Progenitor cell of endocrine pancreas (in vitro differentiated cells): ENCODE results near the gene SETDB1. TPM values are rescaled to one million over a fixed set of nuclear protein-coding genes. Genes with fewer than 3 reads are reported as not detected.

Experiments used
- DNase-seq: peaks from one replicate; pipeline ENCODE4 v3.0.0; 2021; ENCODE audit warnings: low spot score; ENCODE audit not compliant: unreplicated experiment
- H3K27ac Mint-ChIP-seq: 2 replicates; pipeline ENCODE4 v1.8.0; 2021; ENCODE audit warnings: mild to moderate bottlenecking, moderate library complexity, mixed read lengths
- H3K27me3 Mint-ChIP-seq: 2 replicates; pipeline ENCODE4 v1.8.0; 2021; ENCODE audit warnings: mixed read lengths
- H3K36me3 Mint-ChIP-seq: 2 replicates; pipeline ENCODE4 v1.8.0; 2022; ENCODE audit warnings: mixed read lengths; ENCODE audit not compliant: insufficient read depth
- H3K4me1 Mint-ChIP-seq: 2 replicates; pipeline ENCODE4 v1.8.0; 2021; ENCODE audit warnings: low read depth, mixed read lengths
- H3K4me3 Mint-ChIP-seq: 2 replicates; pipeline ENCODE4 v1.8.0; 2021; ENCODE audit warnings: low read depth, mild to moderate bottlenecking, moderate library complexity, mixed read lengths
- H3K9me3 Mint-ChIP-seq: 2 replicates; pipeline ENCODE4 v1.8.0; 2021; ENCODE audit warnings: low read depth, mixed read lengths
- CTCF ChIP-seq: fragments of 200-600 bp; sonication (generic); IDR thresholded peaks from one replicate; pipeline ENCODE4 v1.5.0; 2021; ENCODE audit warnings: antibody characterized with exemption, mild to moderate bottlenecking; ENCODE audit not compliant: unreplicated experiment
- total RNA-seq: library from RNA; stranded (reverse); gene quantifications from 2 replicates; pipeline ENCODE4 v1.2.1, GENCODE V29; 2021

The SETDB1 gene
- total RNA-seq, 1 donor from 2014 or later, result 110 TPM

DNA sequence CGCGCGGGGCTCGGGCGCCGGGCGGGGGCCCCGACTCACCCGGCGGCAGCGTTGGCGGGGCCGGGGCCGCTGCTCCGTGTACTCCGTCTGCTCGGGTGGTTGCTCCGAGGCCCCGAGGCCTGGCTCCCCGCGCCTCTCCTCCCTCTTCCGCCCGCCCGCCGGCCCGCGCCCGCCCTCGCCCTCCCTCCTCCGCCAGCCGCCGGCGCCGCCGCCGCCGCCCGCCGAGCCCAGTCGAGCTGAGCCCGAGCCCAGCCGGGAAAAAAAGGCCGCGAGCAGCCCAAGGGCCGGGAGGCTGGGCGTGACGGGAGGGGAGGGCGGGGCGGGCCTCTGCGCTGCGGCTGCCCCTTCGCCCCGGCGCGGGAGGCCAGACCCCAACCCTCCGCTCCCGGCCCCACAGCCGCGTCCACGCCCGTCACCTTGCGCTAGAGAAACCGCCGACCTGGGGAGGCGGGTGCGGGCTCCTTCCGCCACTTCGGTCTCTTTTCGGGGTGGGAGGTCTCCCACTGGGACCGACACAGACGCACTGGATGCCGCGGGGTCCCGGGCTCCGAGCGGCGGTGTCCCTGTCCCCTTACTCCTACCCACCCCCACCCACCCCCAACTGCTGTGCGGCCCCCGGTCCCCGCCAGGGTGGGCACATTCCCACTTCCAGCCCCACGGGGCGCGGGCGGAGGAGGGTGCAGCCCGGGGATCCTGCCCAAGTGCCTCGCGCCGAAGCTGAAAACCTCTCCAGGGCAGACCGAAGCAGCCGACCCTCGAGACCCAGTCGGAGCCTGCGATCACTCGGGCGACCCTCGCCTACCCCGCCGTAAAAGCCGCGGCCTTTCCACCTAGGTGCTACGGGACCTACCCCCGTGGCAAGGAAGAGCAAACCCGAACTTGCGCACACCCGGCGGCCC lies 48.7 kb downstream of the SETDB1 start, which contains the start of gene CERS2:
Gene CERS2 (minus strand): TSS at position 256 of the 899 bp plus-strand sequence. CDS start 5,745 bp downstream, outside the sequence.
- peaks cover 48% of the 10 kb centered on the region for H3K4me1 Mint-ChIP-seq
- no peak for TF ChIP-seq CTCF
- H3K36me3 Mint-ChIP-seq, result no peaks in the 10 kb centered on the region
- peaks cover 5% of the 10 kb centered on the region for H3K27me3 Mint-ChIP-seq
- H3K9me3 Mint-ChIP-seq, result no peaks in the 10 kb centered on the region
- H3K4me3 Mint-ChIP-seq, result peak within 1 kb of the TSS; percentile 84
- peak; percentile 71 for DNase-seq
- peak within 1 kb of the TSS; percentile 95 for H3K27ac Mint-ChIP-seq

DNA sequence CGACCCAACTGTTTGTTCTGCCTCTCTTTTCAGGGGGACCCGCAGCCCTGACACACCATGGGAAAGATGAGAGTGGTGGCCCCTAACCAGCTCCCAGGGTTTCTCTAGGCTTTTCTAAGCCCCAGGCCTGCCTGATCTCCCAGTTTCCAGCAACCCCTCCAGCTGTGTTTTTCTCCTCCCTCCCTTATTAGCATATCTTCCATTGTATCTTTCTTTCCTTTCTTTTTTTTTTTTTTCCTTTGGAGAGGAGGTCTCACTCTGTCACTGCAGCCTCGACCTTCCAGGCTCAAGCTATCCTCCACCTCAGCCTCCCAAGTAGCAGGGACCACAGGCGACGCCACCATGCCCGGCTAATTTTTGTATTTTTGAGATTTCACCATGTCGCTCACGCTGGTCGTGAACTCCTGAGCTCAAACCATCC lies 50.2 kb downstream of the SETDB1 start:
- H3K4me3 Mint-ChIP-seq, result peak overlapping the region; percentile 77
- H3K36me3 Mint-ChIP-seq, result no peaks in the 10 kb centered on the region
- no peaks in the 10 kb centered on the region for H3K9me3 Mint-ChIP-seq
- DNase-seq, result no peak
- H3K27me3 Mint-ChIP-seq, result peaks cover 5% of the 10 kb centered on the region
- no peak overlapping the region for H3K27ac Mint-ChIP-seq
- peaks cover 41% of the 10 kb centered on the region for H3K4me1 Mint-ChIP-seq
- no peak for TF ChIP-seq CTCF

GRCh38 chr1:150976879-150977694 lies 50.9 kb downstream of the SETDB1 start:
- Mint-ChIP-seq H3K4me1 (peaks cover 41% of the 10 kb centered on the region), H3K27me3 (peaks cover 5% of the 10 kb centered on the region), H3K36me3 (no peaks in the 10 kb centered on the region), H3K9me3 (no peaks in the 10 kb centered on the region), H3K4me3 (peak overlapping the region; percentile 77), H3K27ac (peak overlapping the region; percentile 76)
- no peak for TF ChIP-seq CTCF
- DNase-seq, result no peak

GRCh38 chr1:150979092-150980056 lies 53.2 kb downstream of the SETDB1 start:
- H3K27ac Mint-ChIP-seq, result no peak overlapping the region
- H3K9me3 Mint-ChIP-seq, result no peaks in the 10 kb centered on the region
- H3K4me1 Mint-ChIP-seq, result peaks cover 34% of the 10 kb centered on the region
- no peaks in the 10 kb centered on the region for H3K36me3 Mint-ChIP-seq
- H3K4me3 Mint-ChIP-seq, result no peak overlapping the region
- peaks cover 5% of the 10 kb centered on the region for H3K27me3 Mint-ChIP-seq
- peak; percentile 100 for TF ChIP-seq CTCF
- peak; percentile 85 for DNase-seq
